HCT116 (cell line): ENCODE results near the gene TUBA1C. TPM values are rescaled to one million over a fixed set of nuclear protein-coding genes. Genes with fewer than 3 reads are reported as not detected.
"Not testable (repeated sequence)": the region's sequence is repeated elsewhere in the genome, so short reads cannot be mapped to it uniquely, and the experiment has no call there.

Experiments
- ATAC-seq: fragments of 200-7000 bp; cut with Tn5 transposase; 2 replicates; pipeline ENCODE4 v1.9.1; 2020; ENCODE audit warnings: mild to moderate bottlenecking, moderate library complexity
- BruUV-seq: library from RNA; stranded (reverse); fragments of 400-500 nt; replicated peaks from 2 replicates; lab custom pipeline; 2021; lab: Mats Ljungman, UMichigan
- CTCF ChIA-PET: fragments of 300-600 bp; sonication (Branson Sonifier 250); formaldehyde crosslinking; loops from one replicate; lab custom pipeline; 2021; ENCODE audit warnings: antibody characterized with exemption; lab: Charles Lee
- POLR2A ChIA-PET: fragments of 300-600, 350-600 bp; sonication (Branson Sonifier 250); formaldehyde crosslinking; loops from one replicate; lab custom pipeline; 2021; ENCODE audit warnings: antibody characterized with exemption; lab: Charles Lee
- RAD21 ChIA-PET, 2 experiments: fragments of 300-600 bp; sonication (Branson Sonifier 250); formaldehyde crosslinking; loops; one replicate each; lab custom pipeline; 2023; ENCODE audit warnings: low total read pairs in 2 of 2; ENCODE audit not compliant: uncharacterized antibody in 2 of 2, unreplicated experiment in 2 of 2, low non-redundant PET in 1 of 2; lab: Charles Lee
- DNase-seq: peaks from one replicate; pipeline ENCODE4 v3.0.0-alpha.2; 2010; ENCODE audit warnings: low read depth, low spot score
- H2AFZ ChIP-seq: fragments of 200-600 bp; shearing (Covaris generic), sonication (generic); 2 replicates; pipeline ENCODE4 v1.6.1; 2017; ENCODE audit warnings: low read depth, mixed run types, mixed read lengths, antibody characterized with exemption, low read length; ENCODE audit not compliant: poor library complexity, severe bottlenecking
- H3K27ac ChIP-seq: 2 replicates; pipeline ENCODE4 v1.5.1; 2012; ENCODE audit warnings: low read depth, low read length
- H3K27me3 ChIP-seq: fragments of 200-600 bp; sonication (generic); 2 replicates; pipeline ENCODE4 v1.6.1; 2016; ENCODE audit warnings: mixed run types, low read length, mixed read lengths; ENCODE audit not compliant: insufficient read depth
- H3K36me3 ChIP-seq, 2 experiments: fragments of 200-500 bp in 1 of 2; fragments of 200-600 bp in 1 of 2; sonication (Bioruptor generic) in 1 of 2; sonication (generic) in 1 of 2; 2 replicates each; pipeline versions ENCODE4 v1.5.1 to v1.6.1; 2014 to 2016; ENCODE audit warnings: low read length in 2 of 2, inconsistent platforms in 1 of 2, mixed read lengths in 1 of 2, mixed run types in 1 of 2; ENCODE audit not compliant: insufficient read depth in 2 of 2, control insufficient read depth in 1 of 2
- H3K4me1 ChIP-seq, 2 experiments: fragments of 200-600 bp in 1 of 2; sonication (generic) in 1 of 2; 2 replicates each; pipeline versions ENCODE4 v1.5.1 to v1.6.1; 2012 to 2017; ENCODE audit warnings: low read length in 2 of 2, inconsistent platforms in 1 of 2, mild to moderate bottlenecking in 1 of 2, mixed read lengths in 1 of 2, mixed run types in 1 of 2, moderate library complexity in 1 of 2; ENCODE audit not compliant: insufficient read depth in 2 of 2, control insufficient read depth in 1 of 2
- H3K4me2 ChIP-seq: fragments of 200-600 bp; sonication (generic); 2 replicates; pipeline ENCODE4 v1.6.1; 2017; ENCODE audit warnings: mixed run types, low read length, mixed read lengths
- H3K4me3 ChIP-seq, 2 experiments: fragments of 200-600 bp in 1 of 2; sonication (generic) in 1 of 2; replicated peaks in 1 of 2; 2 replicates each; pipeline ENCODE4 v1.5.1; 2011 to 2016; ENCODE audit warnings: low read length in 2 of 2, control low read depth in 1 of 2, low read depth in 1 of 2, mild to moderate bottlenecking in 1 of 2, mixed read lengths in 1 of 2, mixed run types in 1 of 2
- H3K79me2 ChIP-seq: fragments of 200-600 bp; sonication (generic); 2 replicates; pipeline ENCODE4 v1.6.1; 2017; ENCODE audit warnings: mild to moderate bottlenecking, mixed run types, low read length, moderate library complexity, mixed read lengths; ENCODE audit not compliant: insufficient read depth
- H3K9ac ChIP-seq: fragments of 200-600 bp; sonication (generic); 2 replicates; pipeline ENCODE4 v1.6.1; 2016; ENCODE audit warnings: low read length, mixed read lengths
- H3K9me2 ChIP-seq: fragments of 200-600 bp; sonication (generic), shearing (Covaris generic); 2 replicates; pipeline ENCODE4 v1.6.1; 2017; ENCODE audit warnings: mixed run types, mild to moderate bottlenecking, moderate library complexity; ENCODE audit not compliant: insufficient read depth
- H3K9me3 ChIP-seq, 2 experiments: fragments of 200-500 bp in 1 of 2; fragments of 200-600 bp in 1 of 2; sonication (Bioruptor generic) in 1 of 2; sonication (generic) in 1 of 2; 2 replicates each; pipeline ENCODE4 v1.6.1; 2014 to 2017; ENCODE audit warnings: low read length in 2 of 2, mixed read lengths in 2 of 2, inconsistent platforms in 1 of 2, low read depth in 1 of 2, mild to moderate bottlenecking in 1 of 2, mixed run types in 1 of 2, moderate library complexity in 1 of 2; ENCODE audit not compliant: control insufficient read depth in 1 of 2, insufficient read depth in 1 of 2
- H4K20me1 ChIP-seq: fragments of 200-600 bp; sonication (generic), shearing (Covaris generic); 2 replicates; pipeline ENCODE4 v1.6.1; 2017; ENCODE audit warnings: mixed run types, mild to moderate bottlenecking, moderate library complexity; ENCODE audit not compliant: insufficient read depth
- EGR1 ChIP-seq: IDR thresholded peaks from 2 replicates; pipeline ENCODE4 v1.6.1; 2012; ENCODE audit warnings: low read depth
- EZH2 ChIP-seq: fragments of 200-600 bp; sonication (generic); IDR thresholded peaks from 2 replicates; pipeline ENCODE4 v1.6.1; 2017; ENCODE audit warnings: antibody characterized with exemption, mixed run types
- POLR2A ChIP-seq: IDR thresholded peaks from 2 replicates; pipeline ENCODE4 v1.7.0; 2011; ENCODE audit warnings: borderline replicate concordance; ENCODE audit not compliant: insufficient read depth, insufficient read length; ENCODE audit errors: extremely low read depth
- ZNF274 ChIP-seq: fragments of 200-500 bp; sonication (Bioruptor generic); IDR thresholded peaks from 2 replicates; pipeline ENCODE4 v1.6.1; 2014; ENCODE audit warnings: mild to moderate bottlenecking, low read depth, low read length, inconsistent platforms
- intact Hi-C: fragments of 100-400 bp; cut with micrococcal nuclease; formaldehyde crosslinking; loops from 2 replicates; pipeline ENCODE4 v1.10.0; 2022
- total RNA-seq: library from RNA; stranded (reverse); gene quantifications from one replicate; pipeline ENCODE4 v1.2.1, GENCODE V29; 2021; ENCODE audit not compliant: unreplicated experiment

TUBA1C gene
- total RNA-seq, 1 experiment from 2014 or later = 571 TPM

DNA sequence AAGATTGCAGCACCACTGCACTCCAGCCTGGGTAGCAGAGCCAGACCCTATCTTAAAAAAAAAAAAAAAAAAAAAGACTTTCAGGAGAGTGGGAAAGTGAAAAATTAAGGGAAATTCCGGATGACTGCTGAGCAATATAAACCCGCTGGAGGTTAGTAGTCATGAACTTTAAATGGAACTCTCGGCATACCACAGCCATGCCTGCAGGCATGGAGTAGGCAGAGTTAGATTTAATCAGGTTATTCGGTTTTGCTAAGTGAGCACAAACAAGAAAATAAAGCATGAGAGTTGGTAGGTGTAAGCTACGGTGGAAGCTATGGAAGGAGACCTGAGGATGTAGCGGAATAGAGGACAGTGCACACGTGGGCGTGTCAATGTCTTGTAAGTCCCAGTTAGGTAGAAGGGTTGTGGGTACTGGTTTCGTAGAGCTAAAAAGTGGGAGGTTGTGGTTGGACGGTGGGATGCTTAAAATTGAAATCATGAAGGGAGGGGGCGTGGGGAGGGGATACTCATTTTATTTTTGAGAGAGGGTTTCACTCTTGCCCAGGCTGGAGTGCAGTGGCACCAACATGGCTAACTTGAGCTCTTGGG is 11.8 kb upstream of the TUBA1C start:
- no peak for DNase-seq
- no peak overlapping the region for H3K9ac ChIP-seq

DNA sequence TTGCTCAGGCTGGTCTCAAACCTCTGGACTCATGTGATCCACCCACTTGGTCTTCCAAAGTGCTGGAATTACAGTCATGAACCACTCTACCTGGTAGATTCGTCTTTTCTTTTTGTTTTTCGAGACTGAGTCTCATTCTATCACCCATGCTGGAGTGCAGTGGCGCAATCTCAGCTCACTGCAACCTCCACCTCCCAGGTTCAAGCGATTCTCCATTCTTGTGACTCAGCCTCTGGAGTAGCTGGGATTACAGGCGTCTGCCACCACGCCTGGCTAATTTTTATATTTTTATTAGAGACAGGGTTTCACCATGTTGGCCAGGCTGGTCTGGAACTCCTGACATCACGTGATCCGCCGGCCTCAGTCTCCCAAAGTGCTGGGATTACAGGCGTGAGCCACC is 9.4 kb upstream of the TUBA1C start:
- H3K27me3 ChIP-seq, H3K9me3 ChIP-seq, H3K4me2 ChIP-seq, RAD21 ChIA-PET, H3K36me3 ChIP-seq, H3K9ac ChIP-seq, ATAC-seq, intact Hi-C loops, BruUV-seq, H4K20me1 ChIP-seq, H3K27ac ChIP-seq, H3K4me3 ChIP-seq, DNase-seq, H3K9me2 ChIP-seq, H2AFZ ChIP-seq, CTCF ChIA-PET, H3K79me2 ChIP-seq: not testable (repeated sequence)
- POLR2A ChIA-PET = interaction anchor here (0.9 to 1.4 kb wide), 2 partner anchors 9 to 10 kb away, joined by 3 read pairs; partner anchors contain the start of gene TUBA1C
- peaks cover 4 to 15% of the 10 kb centered on the region in 2 experiments; a peak in 3 of 4 replicates for H3K4me1 ChIP-seq

More for the DNA sequence above, 11.8 kb upstream of the TUBA1C start:
- POLR2A ChIA-PET = interaction anchor here (2.0 kb wide), 1 partner anchor 11 kb away, joined by 6 read pairs; no protein-coding TSS in a partner anchor
- Histone ChIP-seq H3K4me3 (no peak overlapping the region), H3K27me3 (no peaks in the 10 kb centered on the region), H3K4me1 (peaks cover 3 to 11% of the 10 kb centered on the region in 2 experiments; a peak in 3 of 4 replicates), H4K20me1 (no peaks in the 10 kb centered on the region), H3K27ac (no peak overlapping the region), H3K79me2 (no peaks in the 10 kb centered on the region), H2AFZ (no peak overlapping the region), H3K4me2 (no peak overlapping the region), H3K9me2 (no peaks in the 10 kb centered on the region), H3K36me3 (no peaks in the 10 kb centered on the region), H3K9me3 (no peaks in the 10 kb centered on the region)
- intact Hi-C loops = no loop called here
- no peak for TF ChIP-seq ZNF274
- no peak for TF ChIP-seq EZH2
- no peak for TF ChIP-seq POLR2A
- no peak for TF ChIP-seq EGR1
- BruUV-seq = no TSS peak
- CTCF ChIA-PET = interaction anchor here (0.9 kb wide), 1 partner anchor 18 kb away, joined by 3 read pairs; no protein-coding TSS in a partner anchor
- RAD21 ChIA-PET = no interaction called here
- no peak for ATAC-seq
